IMR-90 (cell line): ENCODE measurements around the gene C2CD4D.

Source experiments
- MAZ ChIP-seq: IDR thresholded peaks from 2 replicates; pipeline ENCODE4 v1.6.1; 2012; ENCODE audit warnings: low read depth, mild to moderate bottlenecking, low read length, improper control_type of control experiment, moderate library complexity, borderline replicate concordance
- POLR2A ChIP-seq: IDR thresholded peaks from 2 replicates; pipeline ENCODE4 v1.6.1; 2012; ENCODE audit warnings: mild to moderate bottlenecking, low read depth, low read length
- RFX5 ChIP-seq: IDR thresholded peaks from 2 replicates; pipeline ENCODE4 v1.8.0; 2012; ENCODE audit warnings: low read depth, mild to moderate bottlenecking, low read length, moderate library complexity
- TF ChIP-seq, protein P1 (sequence below): conservative IDR thresholded peaks from 2 replicates; pipeline ENCODE4 v1.5.1; 2012; ENCODE audit warnings: mild to moderate bottlenecking, low read depth, low read length, improper control_type of control experiment

DNA sequence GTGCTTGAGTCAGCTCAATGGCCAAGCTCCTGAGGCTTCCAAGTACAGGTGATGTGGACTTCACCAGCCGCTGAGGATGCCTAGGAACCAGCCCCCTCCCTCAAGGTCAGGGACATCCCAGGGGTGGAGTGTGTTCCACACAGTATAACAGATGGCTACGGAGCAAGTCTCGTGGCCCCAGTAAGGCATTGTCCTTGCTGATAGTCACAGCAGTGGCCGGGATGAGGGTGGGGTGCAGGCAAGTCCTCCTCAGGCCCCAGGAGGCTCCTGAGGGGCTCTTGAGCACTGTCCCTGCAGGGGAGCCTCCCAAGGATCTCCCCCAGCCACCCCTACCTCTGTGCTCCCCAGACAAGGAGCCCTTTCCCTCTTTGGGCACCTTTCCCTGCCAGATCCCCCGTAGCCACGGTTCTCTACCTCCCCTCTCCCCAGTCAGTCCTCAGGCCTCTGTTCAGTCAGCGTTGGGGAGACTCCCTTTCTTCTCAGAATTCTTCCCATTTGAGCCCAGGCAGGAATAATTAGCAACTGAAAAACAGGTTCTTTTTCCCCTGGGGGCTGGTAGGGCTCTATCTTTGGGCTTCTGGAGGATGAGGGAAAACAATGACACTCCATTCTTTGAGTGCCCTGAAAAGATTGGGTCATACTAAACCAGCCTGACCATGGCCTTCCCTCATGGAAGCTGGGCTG lies 21.0 kb upstream of the C2CD4D start:
- TF ChIP-seq MAZ (no peak), POLR2A (no peak), RFX5 (no peak)
- TF ChIP-seq, protein P1, sequence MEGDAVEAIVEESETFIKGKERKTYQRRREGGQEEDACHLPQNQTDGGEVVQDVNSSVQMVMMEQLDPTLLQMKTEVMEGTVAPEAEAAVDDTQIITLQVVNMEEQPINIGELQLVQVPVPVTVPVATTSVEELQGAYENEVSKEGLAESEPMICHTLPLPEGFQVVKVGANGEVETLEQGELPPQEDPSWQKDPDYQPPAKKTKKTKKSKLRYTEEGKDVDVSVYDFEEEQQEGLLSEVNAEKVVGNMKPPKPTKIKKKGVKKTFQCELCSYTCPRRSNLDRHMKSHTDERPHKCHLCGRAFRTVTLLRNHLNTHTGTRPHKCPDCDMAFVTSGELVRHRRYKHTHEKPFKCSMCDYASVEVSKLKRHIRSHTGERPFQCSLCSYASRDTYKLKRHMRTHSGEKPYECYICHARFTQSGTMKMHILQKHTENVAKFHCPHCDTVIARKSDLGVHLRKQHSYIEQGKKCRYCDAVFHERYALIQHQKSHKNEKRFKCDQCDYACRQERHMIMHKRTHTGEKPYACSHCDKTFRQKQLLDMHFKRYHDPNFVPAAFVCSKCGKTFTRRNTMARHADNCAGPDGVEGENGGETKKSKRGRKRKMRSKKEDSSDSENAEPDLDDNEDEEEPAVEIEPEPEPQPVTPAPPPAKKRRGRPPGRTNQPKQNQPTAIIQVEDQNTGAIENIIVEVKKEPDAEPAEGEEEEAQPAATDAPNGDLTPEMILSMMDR, result no peak
